Measurements from ENCODE around the gene PTPN13.

- TF ChIP-seq POLR2A (IDR thresholded peaks at IDR 0.05), result no peak
- no peak for TF ChIP-seq CTCF (IDR thresholded peaks at IDR 0.05)
Observed at GRCh38 chr4:86757468-86757867, 163.4 kb downstream of the PTPN13 start.
